T-helper 1 cell (primary cell): ENCODE measurements around the gene SPAG16.

ENCODE experiments used
- DNase-seq, 5 donors: peaks; one replicate each; pipeline ENCODE4 v3.0.0-alpha.2; 2012 to 2020

SPAG16 gene

GRCh38 chr2:214410918-214411554 lies 1126.8 kb downstream of the SPAG16 start, which contains the start of gene VWC2L:
TSS of gene VWC2L (plus strand) at chr2:214411054. CDS start at chr2:214414194, 3,140 bp downstream.
- DNase-seq: peak in 2 of 5 donors; percentile 1 to 5

DNA sequence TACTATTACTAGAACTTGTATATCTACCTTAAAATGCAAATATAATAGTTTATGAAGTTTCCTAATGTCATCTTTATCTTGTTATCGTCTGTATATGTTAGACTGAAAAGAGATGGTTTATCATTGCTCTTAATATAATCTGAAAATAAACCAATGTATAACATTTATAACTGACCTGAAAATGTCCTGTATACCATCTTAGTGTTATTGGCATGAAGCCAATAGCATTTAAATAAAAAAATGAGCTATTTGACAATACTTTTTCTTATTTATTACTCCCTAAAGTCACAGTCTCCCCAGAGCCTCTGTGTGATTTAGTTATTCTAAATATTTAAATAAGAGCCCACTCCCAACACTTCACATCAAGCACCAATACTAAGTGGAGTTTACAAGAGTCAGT lies 1128.4 kb downstream of the SPAG16 start:
- DNase-seq: no peak

GRCh38 chr2:214436470-214436869 lies 1152.2 kb downstream of the SPAG16 start:
- no peak for DNase-seq

- no peak for DNase-seq
Measured at GRCh38 chr2:214450118-214450894, 1166.0 kb downstream of the SPAG16 start.

DNA sequence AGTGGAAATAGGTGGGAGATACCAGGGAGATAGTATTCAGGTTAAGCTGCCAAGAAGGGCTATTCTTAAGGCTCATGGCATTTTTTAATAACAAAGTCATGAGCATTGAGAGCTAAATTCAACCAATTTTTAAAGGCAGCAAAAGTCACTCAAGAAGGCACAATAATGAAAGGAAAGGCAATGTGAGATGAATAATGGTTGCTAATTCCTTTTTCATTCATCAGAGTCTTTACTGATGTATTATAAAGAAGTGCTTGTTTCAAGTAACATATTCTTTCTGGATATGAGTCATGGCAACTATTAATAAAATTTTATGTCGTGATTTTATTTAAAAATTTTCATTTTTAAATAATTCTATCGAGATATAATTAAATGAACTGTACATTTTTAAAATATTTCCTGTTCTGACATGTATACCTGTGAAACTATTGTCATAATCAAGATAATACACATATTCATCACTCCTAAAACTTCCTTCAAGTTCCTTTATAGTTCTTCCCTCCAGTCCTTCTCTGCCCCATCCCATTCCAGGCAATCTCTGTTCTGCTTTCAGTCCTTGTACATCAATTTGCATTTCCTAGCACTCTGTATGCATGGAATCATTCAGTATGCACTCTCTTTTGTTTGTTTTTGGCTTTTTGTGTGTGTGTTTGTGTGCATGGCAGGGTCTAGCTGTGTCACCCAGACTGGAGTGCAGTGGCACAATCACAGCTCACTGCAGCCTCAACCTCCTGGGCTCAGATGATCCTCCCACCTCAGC lies 1167.4 kb downstream of the SPAG16 start:
- DNase-seq: no peak
